HCT116 (cell line): ENCODE data around the gene PPP1R37. TPM values are rescaled to one million over a fixed set of nuclear protein-coding genes. Genes with fewer than 3 reads are reported as not detected.

Experiments used
- ATAC-seq: fragments of 200-7000 bp; cut with Tn5 transposase; 2 replicates; pipeline ENCODE4 v1.9.1; 2020; ENCODE audit warnings: mild to moderate bottlenecking, moderate library complexity
- BruUV-seq: library from RNA; stranded (reverse); fragments of 400-500 nt; replicated peaks from 2 replicates; lab custom pipeline; 2021; lab: Mats Ljungman, UMichigan
- CTCF ChIA-PET: fragments of 300-600 bp; sonication (Branson Sonifier 250); formaldehyde crosslinking; loops from one replicate; lab custom pipeline; 2021; ENCODE audit warnings: antibody characterized with exemption; lab: Charles Lee
- POLR2A ChIA-PET: fragments of 300-600, 350-600 bp; sonication (Branson Sonifier 250); formaldehyde crosslinking; loops from one replicate; lab custom pipeline; 2021; ENCODE audit warnings: antibody characterized with exemption; lab: Charles Lee
- RAD21 ChIA-PET, 2 experiments: fragments of 300-600 bp; sonication (Branson Sonifier 250); formaldehyde crosslinking; loops; one replicate each; lab custom pipeline; 2023; ENCODE audit warnings: low total read pairs in 2 of 2; ENCODE audit not compliant: uncharacterized antibody in 2 of 2, unreplicated experiment in 2 of 2, low non-redundant PET in 1 of 2; lab: Charles Lee
- DNase-seq: peaks from one replicate; pipeline ENCODE4 v3.0.0-alpha.2; 2010; ENCODE audit warnings: low read depth, low spot score
- H2AFZ ChIP-seq: fragments of 200-600 bp; shearing (Covaris generic), sonication (generic); 2 replicates; pipeline ENCODE4 v1.6.1; 2017; ENCODE audit warnings: low read depth, mixed run types, mixed read lengths, antibody characterized with exemption, low read length; ENCODE audit not compliant: poor library complexity, severe bottlenecking
- H3K27ac ChIP-seq: 2 replicates; pipeline ENCODE4 v1.5.1; 2012; ENCODE audit warnings: low read depth, low read length
- H3K27me3 ChIP-seq: fragments of 200-600 bp; sonication (generic); 2 replicates; pipeline ENCODE4 v1.6.1; 2016; ENCODE audit warnings: mixed run types, low read length, mixed read lengths; ENCODE audit not compliant: insufficient read depth
- H3K36me3 ChIP-seq, 2 experiments: fragments of 200-500 bp in 1 of 2; fragments of 200-600 bp in 1 of 2; sonication (Bioruptor generic) in 1 of 2; sonication (generic) in 1 of 2; 2 replicates each; pipeline versions ENCODE4 v1.5.1 to v1.6.1; 2014 to 2016; ENCODE audit warnings: low read length in 2 of 2, inconsistent platforms in 1 of 2, mixed read lengths in 1 of 2, mixed run types in 1 of 2; ENCODE audit not compliant: insufficient read depth in 2 of 2, control insufficient read depth in 1 of 2
- H3K4me1 ChIP-seq, 2 experiments: fragments of 200-600 bp in 1 of 2; sonication (generic) in 1 of 2; 2 replicates each; pipeline versions ENCODE4 v1.5.1 to v1.6.1; 2012 to 2017; ENCODE audit warnings: low read length in 2 of 2, inconsistent platforms in 1 of 2, mild to moderate bottlenecking in 1 of 2, mixed read lengths in 1 of 2, mixed run types in 1 of 2, moderate library complexity in 1 of 2; ENCODE audit not compliant: insufficient read depth in 2 of 2, control insufficient read depth in 1 of 2
- H3K4me2 ChIP-seq: fragments of 200-600 bp; sonication (generic); 2 replicates; pipeline ENCODE4 v1.6.1; 2017; ENCODE audit warnings: mixed run types, low read length, mixed read lengths
- H3K4me3 ChIP-seq, 2 experiments: fragments of 200-600 bp in 1 of 2; sonication (generic) in 1 of 2; replicated peaks in 1 of 2; 2 replicates each; pipeline ENCODE4 v1.5.1; 2011 to 2016; ENCODE audit warnings: low read length in 2 of 2, control low read depth in 1 of 2, low read depth in 1 of 2, mild to moderate bottlenecking in 1 of 2, mixed read lengths in 1 of 2, mixed run types in 1 of 2
- H3K79me2 ChIP-seq: fragments of 200-600 bp; sonication (generic); 2 replicates; pipeline ENCODE4 v1.6.1; 2017; ENCODE audit warnings: mild to moderate bottlenecking, mixed run types, low read length, moderate library complexity, mixed read lengths; ENCODE audit not compliant: insufficient read depth
- H3K9ac ChIP-seq: fragments of 200-600 bp; sonication (generic); 2 replicates; pipeline ENCODE4 v1.6.1; 2016; ENCODE audit warnings: low read length, mixed read lengths
- H3K9me2 ChIP-seq: fragments of 200-600 bp; sonication (generic), shearing (Covaris generic); 2 replicates; pipeline ENCODE4 v1.6.1; 2017; ENCODE audit warnings: mixed run types, mild to moderate bottlenecking, moderate library complexity; ENCODE audit not compliant: insufficient read depth
- H3K9me3 ChIP-seq, 2 experiments: fragments of 200-500 bp in 1 of 2; fragments of 200-600 bp in 1 of 2; sonication (Bioruptor generic) in 1 of 2; sonication (generic) in 1 of 2; 2 replicates each; pipeline ENCODE4 v1.6.1; 2014 to 2017; ENCODE audit warnings: low read length in 2 of 2, mixed read lengths in 2 of 2, inconsistent platforms in 1 of 2, low read depth in 1 of 2, mild to moderate bottlenecking in 1 of 2, mixed run types in 1 of 2, moderate library complexity in 1 of 2; ENCODE audit not compliant: control insufficient read depth in 1 of 2, insufficient read depth in 1 of 2
- H4K20me1 ChIP-seq: fragments of 200-600 bp; sonication (generic), shearing (Covaris generic); 2 replicates; pipeline ENCODE4 v1.6.1; 2017; ENCODE audit warnings: mixed run types, mild to moderate bottlenecking, moderate library complexity; ENCODE audit not compliant: insufficient read depth
- CBX3 ChIP-seq: IDR thresholded peaks from 2 replicates; pipeline ENCODE4 v1.6.1; 2012; ENCODE audit warnings: low read depth
- CEBPB ChIP-seq: IDR thresholded peaks from 2 replicates; pipeline ENCODE4 v1.6.1; 2012; ENCODE audit warnings: low read depth
- EGR1 ChIP-seq: IDR thresholded peaks from 2 replicates; pipeline ENCODE4 v1.6.1; 2012; ENCODE audit warnings: low read depth
- EZH2 ChIP-seq: fragments of 200-600 bp; sonication (generic); IDR thresholded peaks from 2 replicates; pipeline ENCODE4 v1.6.1; 2017; ENCODE audit warnings: antibody characterized with exemption, mixed run types
- EZH2phosphoT487 ChIP-seq: fragments of 200-600 bp; IDR thresholded peaks from 2 replicates; pipeline ENCODE4 v1.6.1; 2018; ENCODE audit warnings: antibody characterized with exemption, borderline replicate concordance
- FOSL1 ChIP-seq: IDR thresholded peaks from 2 replicates; pipeline ENCODE4 v1.6.1; 2012; ENCODE audit warnings: low read depth
- JUND ChIP-seq: IDR thresholded peaks from 2 replicates; pipeline ENCODE4 v1.6.1; 2012
- POLR2A ChIP-seq: IDR thresholded peaks from 2 replicates; pipeline ENCODE4 v1.7.0; 2011; ENCODE audit warnings: borderline replicate concordance; ENCODE audit not compliant: insufficient read depth, insufficient read length; ENCODE audit errors: extremely low read depth
- RAD21 ChIP-seq: IDR thresholded peaks from 2 replicates; pipeline ENCODE4 v1.6.1; 2012; ENCODE audit warnings: low read depth, mild to moderate bottlenecking
- SIN3A ChIP-seq: IDR thresholded peaks from 2 replicates; pipeline ENCODE4 v1.6.1; 2012; ENCODE audit warnings: low read depth
- SP1 ChIP-seq: IDR thresholded peaks from 2 replicates; pipeline ENCODE4 v1.6.1; 2012; ENCODE audit warnings: low read depth
- TCF7L2 ChIP-seq: IDR thresholded peaks from 2 replicates; pipeline ENCODE4 v1.7.0; 2011; ENCODE audit warnings: borderline replicate concordance, inconsistent platforms; ENCODE audit not compliant: insufficient read depth, insufficient read length; ENCODE audit errors: extremely low read depth
- YY1 ChIP-seq: IDR thresholded peaks from 2 replicates; pipeline ENCODE4 v1.6.1; 2011; ENCODE audit warnings: low read length, low read depth, moderate library complexity, mild to moderate bottlenecking; ENCODE audit not compliant: insufficient replicate concordance; ENCODE audit errors: extremely low read depth
- intact Hi-C: fragments of 100-400 bp; cut with micrococcal nuclease; formaldehyde crosslinking; loops from 2 replicates; pipeline ENCODE4 v1.10.0; 2022
- total RNA-seq: library from RNA; stranded (reverse); gene quantifications from one replicate; pipeline ENCODE4 v1.2.1, GENCODE V29; 2021; ENCODE audit not compliant: unreplicated experiment
- TF ChIP-seq, protein P1 (sequence below), 3 experiments: fragments of 200-600 bp in 1 of 3; sonication (generic) in 1 of 3; IDR thresholded peaks in 2 of 3; conservative IDR thresholded peaks in 1 of 3; 2 replicates each; pipeline ENCODE4 v1.5.1; 2012 to 2017; ENCODE audit warnings: low read depth in 2 of 3, low read length in 2 of 3, antibody characterized with exemption in 1 of 3, borderline replicate concordance in 1 of 3, control low read depth in 1 of 3, mild to moderate bottlenecking in 1 of 3, mixed read lengths in 1 of 3, mixed run types in 1 of 3, moderate library complexity in 1 of 3; ENCODE audit not compliant: insufficient read depth in 1 of 3
- TF ChIP-seq, protein P2 (sequence below): IDR thresholded peaks from 2 replicates; pipeline ENCODE4 v1.6.1; 2012
- TF ChIP-seq, protein P3 (sequence below): IDR thresholded peaks from 2 replicates; pipeline ENCODE4 v1.6.1; 2011; ENCODE audit warnings: mild to moderate bottlenecking, low read length, moderate library complexity; ENCODE audit not compliant: insufficient replicate concordance; ENCODE audit errors: extremely low read depth
- TF ChIP-seq, protein P4 (sequence below): IDR thresholded peaks from 2 replicates; pipeline ENCODE4 v1.6.1; 2012

The PPP1R37 gene
- total RNA-seq, 1 experiment from 2014 or later, result 32.7 TPM

DNA sequence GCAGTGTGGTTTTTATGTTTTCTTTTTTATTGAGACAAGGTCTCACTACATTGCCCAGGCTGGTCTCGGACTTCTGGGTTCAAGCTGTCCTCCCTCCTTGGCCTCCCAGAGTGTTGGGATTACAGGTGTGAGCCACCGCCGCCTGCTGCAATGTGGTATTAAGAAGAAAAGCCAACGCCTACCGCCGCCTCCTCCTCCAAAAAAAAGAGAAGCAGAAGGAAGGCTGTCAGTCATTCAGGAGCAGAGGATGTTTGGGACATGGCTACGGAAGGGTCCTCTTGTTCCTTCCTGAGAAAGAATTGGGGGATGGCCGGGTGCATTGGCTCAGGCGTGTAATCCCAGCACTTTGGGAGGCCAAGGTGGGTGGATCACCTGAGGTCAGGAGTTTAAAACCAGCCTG lies 1.2 kb downstream of the PPP1R37 start:
- intact Hi-C loops, result loop anchor here (10.0 kb wide), 2 partner anchors 81 to 681 kb away; partner anchors contain the start of genes BLOC1S3 and TRAPPC6A
- no peak for ATAC-seq
- Histone ChIP-seq H3K4me1 (peaks cover 16 to 64% of the 10 kb centered on the region in 2 experiments; a peak in 3 of 4 replicates), H3K9me3 (no peaks in the 10 kb centered on the region), H3K9ac (peak overlapping the region; percentile 97), H4K20me1 (no peaks in the 10 kb centered on the region; the same call in 1 of the 2 replicates), H3K27me3 (no peaks in the 10 kb centered on the region), H3K27ac (no peak overlapping the region; the same call in 1 of the 2 replicates), H3K9me2 (no peaks in the 10 kb centered on the region), H3K79me2 (peaks cover 71% of the 10 kb centered on the region), H2AFZ (no peak overlapping the region), H3K36me3 (peaks cover 0 to 8% of the 10 kb centered on the region in 2 experiments; a peak in 2 of 4 replicates), H3K4me2 (peak overlapping the region; percentile 96), H3K4me3 (peak overlapping the region; percentile 94 to 96)
- TF ChIP-seq, protein P1, sequence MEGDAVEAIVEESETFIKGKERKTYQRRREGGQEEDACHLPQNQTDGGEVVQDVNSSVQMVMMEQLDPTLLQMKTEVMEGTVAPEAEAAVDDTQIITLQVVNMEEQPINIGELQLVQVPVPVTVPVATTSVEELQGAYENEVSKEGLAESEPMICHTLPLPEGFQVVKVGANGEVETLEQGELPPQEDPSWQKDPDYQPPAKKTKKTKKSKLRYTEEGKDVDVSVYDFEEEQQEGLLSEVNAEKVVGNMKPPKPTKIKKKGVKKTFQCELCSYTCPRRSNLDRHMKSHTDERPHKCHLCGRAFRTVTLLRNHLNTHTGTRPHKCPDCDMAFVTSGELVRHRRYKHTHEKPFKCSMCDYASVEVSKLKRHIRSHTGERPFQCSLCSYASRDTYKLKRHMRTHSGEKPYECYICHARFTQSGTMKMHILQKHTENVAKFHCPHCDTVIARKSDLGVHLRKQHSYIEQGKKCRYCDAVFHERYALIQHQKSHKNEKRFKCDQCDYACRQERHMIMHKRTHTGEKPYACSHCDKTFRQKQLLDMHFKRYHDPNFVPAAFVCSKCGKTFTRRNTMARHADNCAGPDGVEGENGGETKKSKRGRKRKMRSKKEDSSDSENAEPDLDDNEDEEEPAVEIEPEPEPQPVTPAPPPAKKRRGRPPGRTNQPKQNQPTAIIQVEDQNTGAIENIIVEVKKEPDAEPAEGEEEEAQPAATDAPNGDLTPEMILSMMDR (IDR thresholded peaks at IDR 0.05 in 2 of 3, conservative IDR thresholded peaks at IDR 0.05 in 1 of 3; ENCODE audit: borderline replicate concordance in 1 of 3, insufficient read depth in 1 of 3, low read depth in 2 of 3, low read length in 2 of 3), result no peak
- no peak for TF ChIP-seq EZH2phosphoT487
- TF ChIP-seq, protein P2, sequence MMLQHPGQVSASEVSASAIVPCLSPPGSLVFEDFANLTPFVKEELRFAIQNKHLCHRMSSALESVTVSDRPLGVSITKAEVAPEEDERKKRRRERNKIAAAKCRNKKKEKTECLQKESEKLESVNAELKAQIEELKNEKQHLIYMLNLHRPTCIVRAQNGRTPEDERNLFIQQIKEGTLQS, result no peak
- TF ChIP-seq CEBPB, result no peak
- no peak for TF ChIP-seq RAD21
- TF ChIP-seq, protein P3, sequence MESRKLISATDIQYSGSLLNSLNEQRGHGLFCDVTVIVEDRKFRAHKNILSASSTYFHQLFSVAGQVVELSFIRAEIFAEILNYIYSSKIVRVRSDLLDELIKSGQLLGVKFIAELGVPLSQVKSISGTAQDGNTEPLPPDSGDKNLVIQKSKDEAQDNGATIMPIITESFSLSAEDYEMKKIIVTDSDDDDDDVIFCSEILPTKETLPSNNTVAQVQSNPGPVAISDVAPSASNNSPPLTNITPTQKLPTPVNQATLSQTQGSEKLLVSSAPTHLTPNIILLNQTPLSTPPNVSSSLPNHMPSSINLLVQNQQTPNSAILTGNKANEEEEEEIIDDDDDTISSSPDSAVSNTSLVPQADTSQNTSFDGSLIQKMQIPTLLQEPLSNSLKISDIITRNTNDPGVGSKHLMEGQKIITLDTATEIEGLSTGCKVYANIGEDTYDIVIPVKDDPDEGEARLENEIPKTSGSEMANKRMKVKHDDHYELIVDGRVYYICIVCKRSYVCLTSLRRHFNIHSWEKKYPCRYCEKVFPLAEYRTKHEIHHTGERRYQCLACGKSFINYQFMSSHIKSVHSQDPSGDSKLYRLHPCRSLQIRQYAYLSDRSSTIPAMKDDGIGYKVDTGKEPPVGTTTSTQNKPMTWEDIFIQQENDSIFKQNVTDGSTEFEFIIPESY, result no peak
- TF ChIP-seq YY1, result no peak
- no peak for TF ChIP-seq TCF7L2
- no peak for TF ChIP-seq EZH2
- TF ChIP-seq FOSL1, result no peak
- TF ChIP-seq, protein P4, sequence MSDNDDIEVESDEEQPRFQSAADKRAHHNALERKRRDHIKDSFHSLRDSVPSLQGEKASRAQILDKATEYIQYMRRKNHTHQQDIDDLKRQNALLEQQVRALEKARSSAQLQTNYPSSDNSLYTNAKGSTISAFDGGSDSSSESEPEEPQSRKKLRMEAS, result no peak
- TF ChIP-seq POLR2A, result no peak
- no peak for TF ChIP-seq SIN3A
- no peak for TF ChIP-seq JUND
- no peak for TF ChIP-seq EGR1
- TF ChIP-seq CBX3, result no peak
- no peak for TF ChIP-seq SP1
- BruUV-seq, result no TSS peak
- no peak for DNase-seq
- RAD21 ChIA-PET, result no interaction called here
- CTCF ChIA-PET, result no interaction called here
- POLR2A ChIA-PET, result no interaction called here
